KMS-11 (cell line): ENCODE results near the gene ADCY5.

Source experiments
- H2AFZ ChIP-seq: fragments of 200-600 bp; sonication (generic); 2 replicates; pipeline ENCODE4 v1.6.1; 2016; ENCODE audit warnings: antibody characterized with exemption, mixed run types, low read depth
- H3K27ac ChIP-seq: fragments of 200-600 bp; sonication (generic); 2 replicates; pipeline ENCODE4 v1.6.1; 2016; ENCODE audit warnings: mild to moderate bottlenecking, mixed run types
- H3K27me3 ChIP-seq: fragments of 200-600 bp; sonication (generic); 2 replicates; pipeline ENCODE4 v1.6.1; 2017; ENCODE audit warnings: mild to moderate bottlenecking, low read depth, mixed run types, moderate library complexity; ENCODE audit not compliant: insufficient read depth
- H3K36me3 ChIP-seq: fragments of 200-600 bp; sonication (generic); 2 replicates; pipeline ENCODE4 v1.6.1; 2017; ENCODE audit warnings: mild to moderate bottlenecking, mixed run types; ENCODE audit not compliant: insufficient read depth
- H3K4me1 ChIP-seq: fragments of 200-600 bp; sonication (generic); 2 replicates; pipeline ENCODE4 v1.6.1; 2016; ENCODE audit warnings: mild to moderate bottlenecking, low read depth, mixed run types; ENCODE audit not compliant: poor library complexity, severe bottlenecking
- H3K4me2 ChIP-seq: fragments of 200-600 bp; sonication (generic); 2 replicates; pipeline ENCODE4 v1.7.0; 2016; ENCODE audit warnings: mild to moderate bottlenecking, mixed run types
- H3K4me3 ChIP-seq: fragments of 200-600 bp; sonication (generic); IDR thresholded peaks from 2 replicates; pipeline ENCODE4 v1.6.1; 2017; ENCODE audit warnings: low read depth, low read length, mixed read lengths; ENCODE audit not compliant: insufficient read depth
- H3K79me2 ChIP-seq: fragments of 200-600 bp; sonication (generic); 2 replicates; pipeline ENCODE4 v1.6.1; 2016; ENCODE audit warnings: low read depth, mixed run types; ENCODE audit not compliant: insufficient read depth
- H3K9ac ChIP-seq: fragments of 200-600 bp; sonication (generic); 2 replicates; pipeline ENCODE4 v1.6.1; 2016; ENCODE audit warnings: mild to moderate bottlenecking, mixed run types
- H4K20me1 ChIP-seq: fragments of 200-600 bp; sonication (generic); 2 replicates; pipeline ENCODE4 v1.6.1; 2016; ENCODE audit warnings: mild to moderate bottlenecking, mixed run types; ENCODE audit not compliant: insufficient read depth
- CTCF ChIP-seq: fragments of 200-600 bp; sonication (generic); conservative IDR thresholded peaks from 2 replicates; pipeline ENCODE4 v1.6.1; 2017; ENCODE audit warnings: low read depth, mild to moderate bottlenecking, antibody characterized with exemption, low read length, moderate library complexity, mixed read lengths

Gene ADCY5

GRCh38 chr3:123448536-123449101 is at the start of gene ADCY5:
Gene ADCY5 (minus strand): TSS chr3:123449090. CDS start chr3:123448545, 545 bp downstream.
- H3K27me3 ChIP-seq, result no peaks in the 10 kb centered on the region
- no peak within 1 kb of the TSS for H3K4me2 ChIP-seq
- no peak for TF ChIP-seq CTCF
- no peaks in the 10 kb centered on the region for H4K20me1 ChIP-seq
- no peaks in the 10 kb centered on the region for H3K4me1 ChIP-seq
- no peak within 1 kb of the TSS for H3K27ac ChIP-seq
- no peaks in the 10 kb centered on the region for H3K79me2 ChIP-seq
- H3K36me3 ChIP-seq, result no peaks in the 10 kb centered on the region
- no peak within 1 kb of the TSS for H2AFZ ChIP-seq
- no peak within 1 kb of the TSS for H3K4me3 ChIP-seq
- no peak within 1 kb of the TSS for H3K9ac ChIP-seq

DNA sequence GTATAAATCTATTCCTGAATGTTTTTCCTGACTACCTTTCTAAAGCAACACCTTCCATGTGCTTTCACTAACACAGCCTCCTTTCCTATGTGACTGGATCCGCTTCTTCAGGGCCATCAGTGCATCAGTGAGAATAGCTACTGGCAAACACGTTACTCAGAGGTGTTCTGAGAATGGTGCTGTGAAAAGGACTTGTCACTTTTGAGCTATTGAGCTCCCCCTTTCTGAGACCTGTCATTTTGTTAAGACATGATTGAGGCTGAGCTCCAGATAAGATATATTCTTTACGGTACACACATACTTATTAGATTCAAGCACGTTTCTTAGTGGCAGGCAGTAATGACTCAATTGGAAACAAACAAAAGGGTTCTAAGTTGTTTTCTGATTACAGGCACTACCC is 45.0 kb upstream of the ADCY5 start:
- Histone ChIP-seq H3K79me2 (no peaks in the 10 kb centered on the region), H3K9ac (no peak overlapping the region), H3K36me3 (no peaks in the 10 kb centered on the region), H3K27me3 (no peaks in the 10 kb centered on the region), H2AFZ (no peak overlapping the region), H3K4me3 (no peak overlapping the region), H3K27ac (no peak overlapping the region), H4K20me1 (no peaks in the 10 kb centered on the region), H3K4me2 (no peak overlapping the region), H3K4me1 (no peaks in the 10 kb centered on the region)
- TF ChIP-seq CTCF, result no peak

DNA sequence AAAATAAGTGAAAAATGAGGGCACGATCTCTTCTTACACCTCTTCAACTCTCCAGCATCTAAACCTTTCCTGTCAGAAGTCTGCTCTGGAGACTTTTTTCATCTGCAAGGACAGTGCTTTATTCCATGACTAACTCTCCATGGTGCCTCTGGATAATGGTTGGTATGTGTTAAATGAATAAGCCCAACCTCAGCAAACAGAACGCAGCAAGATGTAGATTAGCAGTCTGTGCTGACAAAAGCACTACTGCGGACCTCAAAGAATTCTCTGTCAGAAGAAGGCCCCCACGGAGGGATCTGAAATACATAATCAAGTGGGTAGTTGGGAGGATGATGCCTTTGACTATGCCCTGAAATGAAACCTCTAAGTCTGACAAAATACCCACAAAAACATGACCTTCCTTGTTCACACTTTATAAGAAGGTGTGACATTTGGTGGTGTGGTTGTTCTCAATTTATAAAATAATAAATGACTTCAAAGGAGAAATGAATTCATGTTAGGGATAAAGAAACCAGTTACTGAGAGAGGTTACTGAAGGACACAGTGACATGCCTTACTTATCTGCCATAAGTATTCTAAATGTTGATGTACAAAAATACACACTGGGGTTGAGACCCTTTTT is 43.2 kb upstream of the ADCY5 start:
- no peak overlapping the region for H3K27ac ChIP-seq
- no peak overlapping the region for H3K9ac ChIP-seq
- no peaks in the 10 kb centered on the region for H4K20me1 ChIP-seq
- no peaks in the 10 kb centered on the region for H3K36me3 ChIP-seq
- H3K4me1 ChIP-seq, result no peaks in the 10 kb centered on the region
- H3K4me2 ChIP-seq, result no peak overlapping the region
- H3K79me2 ChIP-seq, result no peaks in the 10 kb centered on the region
- no peaks in the 10 kb centered on the region for H3K27me3 ChIP-seq
- H2AFZ ChIP-seq, result no peak overlapping the region
- TF ChIP-seq CTCF, result no peak
- no peak overlapping the region for H3K4me3 ChIP-seq

DNA sequence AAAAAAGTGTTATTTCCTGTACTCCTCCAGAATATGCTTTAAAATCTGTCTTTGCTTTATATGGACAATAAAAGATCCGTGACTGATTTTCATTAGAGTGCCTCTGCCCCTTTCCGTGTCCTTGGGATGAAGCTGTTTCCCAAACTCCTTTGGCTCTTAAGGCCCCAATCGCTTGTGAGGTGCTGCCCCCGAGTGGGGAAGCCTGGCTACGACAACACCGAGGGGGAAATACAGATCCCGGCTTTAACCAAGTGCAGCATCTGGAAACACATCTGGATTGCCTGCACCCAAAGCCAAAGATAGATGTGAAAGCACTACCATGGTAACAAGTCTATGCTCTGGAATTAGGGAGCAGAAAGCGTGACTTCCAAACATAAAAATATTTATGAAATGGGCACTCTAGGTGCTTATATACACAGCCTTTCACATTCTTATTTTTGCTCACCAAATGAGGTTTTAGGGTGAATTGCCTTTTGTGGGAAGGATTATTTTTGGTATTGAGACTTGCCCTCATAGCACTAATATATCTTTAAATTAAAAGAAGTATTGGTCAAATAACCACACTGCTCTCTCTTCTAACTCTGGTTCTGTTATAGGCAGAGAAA is 40.6 kb upstream of the ADCY5 start:
- Histone ChIP-seq H3K4me3 (no peak overlapping the region), H3K36me3 (no peaks in the 10 kb centered on the region), H3K4me1 (no peaks in the 10 kb centered on the region), H3K27ac (no peak overlapping the region), H3K4me2 (no peak overlapping the region), H3K9ac (no peak overlapping the region), H3K79me2 (no peaks in the 10 kb centered on the region), H4K20me1 (no peaks in the 10 kb centered on the region), H3K27me3 (no peaks in the 10 kb centered on the region), H2AFZ (no peak overlapping the region)
- peak; percentile 93 for TF ChIP-seq CTCF
